Urothelium cell line (cell line): ENCODE data around the gene SSTR1.
A peak's percentile ranks its signal among the peaks of the same experiment; 100 is the strongest.

ENCODE experiments used
- DNase-seq: peaks from one replicate; pipeline ENCODE4 v3.0.0; 2011; ENCODE audit warnings: low spot score, mixed read lengths
- FAIRE-seq: peaks from 2 replicates; lab custom pipeline; 2011; peaks lifted over from hg19 to GRCh38; lab: Jason Lieb, UNC

SSTR1 gene

DNA sequence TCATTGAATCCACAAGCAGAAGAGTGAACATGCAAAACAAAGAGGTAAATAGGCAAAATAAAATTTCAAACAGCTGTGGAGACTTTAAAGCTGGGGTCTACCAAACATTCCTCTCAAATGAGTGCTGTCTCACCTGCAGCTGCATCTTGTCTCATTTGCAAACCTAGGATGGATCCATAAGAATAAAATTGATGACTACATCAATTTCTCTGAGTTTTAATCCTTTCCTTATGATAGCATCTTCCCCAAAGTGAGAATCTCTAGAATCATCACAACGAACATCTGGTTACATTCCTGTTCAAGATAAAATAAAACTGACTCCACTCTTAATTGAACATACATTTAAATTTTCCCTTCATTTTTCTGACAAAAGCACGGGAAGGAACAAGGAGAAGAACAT lies 18.2 kb downstream of the SSTR1 start:
- DNase-seq: no peak
- FAIRE-seq: no peak

GRCh38 chr14:38226366-38226765 lies 18.7 kb downstream of the SSTR1 start:
- DNase-seq (no peak), FAIRE-seq (no peak)

DNA sequence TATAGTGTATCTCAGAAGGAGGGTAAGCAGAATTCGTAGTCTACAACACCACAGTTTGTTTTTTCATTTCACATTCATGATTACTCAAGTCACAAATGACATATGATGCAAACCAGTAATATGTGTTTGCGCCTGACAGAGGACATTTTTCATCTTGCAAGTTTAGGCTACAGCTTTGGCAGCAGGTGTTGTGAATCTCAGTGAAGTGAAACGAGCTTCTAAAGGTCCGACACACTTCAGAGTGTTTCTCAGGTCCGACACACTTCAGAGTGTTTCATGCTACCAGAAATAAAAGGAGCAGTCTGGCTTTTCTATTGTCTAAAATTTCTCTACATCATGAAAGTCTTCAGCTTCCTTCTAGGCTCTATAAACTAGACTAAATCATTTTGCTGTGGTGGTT lies 25.5 kb downstream of the SSTR1 start:
- DNase-seq (no peak), FAIRE-seq (no peak)

DNA sequence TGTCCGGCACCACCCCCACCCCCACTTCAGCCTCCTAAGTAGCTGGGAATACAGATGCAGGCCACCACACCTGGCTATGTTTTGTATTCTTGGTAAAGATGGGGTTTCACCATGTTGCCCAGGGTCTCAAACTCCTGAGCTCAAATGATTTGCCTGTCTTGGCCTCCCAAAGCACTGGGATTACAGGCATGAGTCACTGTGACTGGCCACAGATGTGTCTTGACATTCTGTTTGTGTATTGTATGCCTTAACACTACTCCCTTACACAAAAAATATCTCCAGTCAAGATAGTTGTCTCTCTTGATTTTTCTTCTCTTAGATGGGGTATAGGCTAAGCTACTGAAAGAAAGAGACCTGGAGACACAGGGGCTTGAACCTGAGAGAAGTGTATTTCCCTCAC lies 30.6 kb downstream of the SSTR1 start:
- no peak for DNase-seq
- FAIRE-seq: no peak

GRCh38 chr14:38238878-38239277 lies 31.2 kb downstream of the SSTR1 start:
- FAIRE-seq: no peak
- DNase-seq: no peak

- no peak for FAIRE-seq
- DNase-seq: no peak
Measured at GRCh38 chr14:38243696-38244240, 36.1 kb downstream of the SSTR1 start.

GRCh38 chr14:38248321-38249028 lies 40.8 kb downstream of the SSTR1 start:
- DNase-seq (no peak), FAIRE-seq (no peak)

GRCh38 chr14:38250331-38250730 lies 42.6 kb downstream of the SSTR1 start:
- no peak for FAIRE-seq
- no peak for DNase-seq

- no peak for DNase-seq
- FAIRE-seq: no peak
Measured at GRCh38 chr14:38252066-38252710, 44.5 kb downstream of the SSTR1 start.

DNA sequence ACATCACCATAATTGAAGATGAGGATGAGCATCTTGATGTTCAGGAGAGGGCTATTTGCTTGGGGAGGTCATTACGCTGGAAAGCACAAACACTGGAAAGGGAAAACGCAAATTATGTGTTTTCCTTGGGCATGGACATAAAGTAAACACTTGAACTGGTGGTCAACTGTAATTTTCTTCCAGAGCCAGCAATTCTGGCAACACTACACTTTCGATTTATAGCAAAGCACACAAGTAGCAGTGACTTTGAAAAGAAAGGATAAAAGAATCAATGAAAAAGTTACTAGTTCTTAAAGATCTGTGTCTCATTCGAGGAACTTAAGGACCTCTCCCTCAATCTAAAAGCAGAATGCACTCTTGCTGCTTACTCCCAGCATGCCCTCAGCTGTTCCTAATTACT lies 46.0 kb downstream of the SSTR1 start:
- no peak for FAIRE-seq

DNA sequence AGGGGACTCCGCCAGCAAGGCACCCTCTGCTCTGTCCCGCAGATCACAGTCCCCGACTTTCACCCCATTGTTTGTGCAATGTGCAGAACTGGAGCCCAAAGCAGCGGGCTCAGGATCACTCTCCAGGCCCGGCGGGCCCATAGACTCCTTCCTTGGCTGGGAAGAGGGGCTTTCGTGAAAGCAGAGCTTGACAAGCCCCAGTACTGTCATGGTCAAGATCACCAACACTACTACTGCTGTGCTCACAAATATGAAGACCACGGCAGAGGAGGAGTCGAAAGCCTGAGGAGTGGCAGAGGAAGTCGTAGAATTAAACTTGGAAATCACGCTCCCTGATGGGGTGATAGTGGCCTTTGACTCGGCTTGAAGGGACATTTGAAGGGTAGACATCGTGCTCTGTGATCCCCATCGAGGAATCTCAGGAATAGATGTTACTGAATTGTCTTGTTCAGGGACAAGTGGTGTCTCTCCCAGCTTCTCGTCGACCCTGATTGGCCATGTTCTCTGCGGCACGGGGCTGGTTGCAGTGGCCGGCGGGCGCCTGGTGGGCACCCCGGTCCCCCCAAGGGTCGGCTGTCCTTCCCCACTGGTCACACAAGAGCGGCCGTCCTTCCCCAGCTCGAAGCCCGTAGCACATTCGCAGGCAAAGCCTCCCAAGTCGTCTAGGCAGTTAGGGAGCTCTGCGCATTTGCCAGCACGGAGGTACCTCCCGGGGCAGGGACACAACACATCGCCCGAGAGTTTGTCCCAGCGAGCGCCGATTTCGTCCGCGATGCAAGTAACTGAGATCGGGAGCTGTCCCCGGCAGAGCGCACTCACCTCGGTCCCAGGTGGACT lies 47.1 kb downstream of the SSTR1 start:
- DNase-seq: no peak
- FAIRE-seq: no peak

More for the DNA sequence above, 46.0 kb downstream of the SSTR1 start:
- DNase-seq: no peak

GRCh38 chr14:38255408-38255672 lies 47.6 kb downstream of the SSTR1 start:
- DNase-seq: no peak
- FAIRE-seq: no peak

GRCh38 chr14:38255673-38256532 lies 48.2 kb downstream of the SSTR1 start, which contains the start of gene CLEC14A:
TSS of gene CLEC14A (minus strand) at chr14:38256093. CDS start at chr14:38256022, 71 bp downstream.
- FAIRE-seq (no peak), DNase-seq (no peak)

- no peak for DNase-seq
- no peak for FAIRE-seq
Measured at GRCh38 chr14:38256533-38256840, 48.8 kb downstream of the SSTR1 start.

DNA sequence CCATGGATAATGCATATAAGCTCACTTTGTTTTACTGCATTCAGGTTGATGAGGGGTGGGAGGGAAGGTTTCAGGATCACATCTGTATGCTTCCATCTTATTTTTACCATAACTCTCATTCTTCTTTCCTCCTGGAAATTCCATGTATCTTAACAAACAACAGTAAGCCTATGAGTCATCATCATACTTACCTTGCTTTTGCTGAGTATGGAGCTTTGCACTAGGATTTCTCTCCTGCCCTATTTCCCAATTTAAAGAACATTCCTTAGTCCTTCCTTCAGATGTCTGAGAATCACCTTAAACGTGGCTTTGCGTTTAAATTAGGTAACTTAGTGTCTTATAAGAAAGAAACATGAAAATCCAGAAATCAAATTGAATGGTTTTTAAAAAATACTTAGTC lies 49.8 kb downstream of the SSTR1 start:
- peak; percentile 17 for DNase-seq
- FAIRE-seq: no peak

DNA sequence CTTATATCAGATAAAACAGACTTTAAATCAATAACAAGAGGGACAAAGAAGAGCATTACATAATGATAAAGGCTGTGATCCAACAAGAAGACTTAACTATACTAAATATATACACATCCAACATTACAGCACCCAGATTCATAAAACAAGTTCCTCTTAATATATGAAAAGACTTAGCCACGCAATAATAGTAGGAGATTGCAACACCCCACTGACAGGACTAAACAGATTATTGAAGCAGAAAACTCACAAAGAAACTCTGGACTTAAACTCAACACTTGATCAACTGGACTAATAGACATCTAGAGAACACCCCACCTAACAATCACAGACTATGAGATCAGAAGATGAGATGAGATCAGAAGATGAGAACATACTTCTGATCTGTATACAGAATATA lies 53.9 kb downstream of the SSTR1 start:
- no peak for FAIRE-seq

More for the DNA sequence above, 53.9 kb downstream of the SSTR1 start:
- DNase-seq: no peak
